Measurements from ENCODE around the gene HOXB4. TPM values are rescaled to one million over a fixed set of nuclear protein-coding genes. Genes with fewer than 3 reads are reported as not detected.

Gene HOXB4
- total and polyA plus RNA-seq, 9 donors, result 0.13 to 3.4 (median 0.87) TPM

GRCh38 chr17:48529683-48530009 is 48.5 kb downstream of the HOXB4 start:
- Histone ChIP-seq H3K27ac (no peak overlapping the region), H3K4me3 (no peak overlapping the region), H3K4me1 (ENCODE audit: insufficient read depth) (no peaks in the 10 kb centered on the region), H3K36me3 (no peaks in the 10 kb centered on the region), H3K9me3 (no peaks in the 10 kb centered on the region), H3K27me3 (no peaks in the 10 kb centered on the region)
- 72 to 92% (median 75%) methylated on average over 11 of the region's 11 CpGs for WGBS, 3 donors
- TF ChIP-seq CTCF (IDR thresholded peaks at IDR 0.05) (no peak), EP300 (IDR thresholded peaks at IDR 0.05) (no peak), POLR2A (IDR thresholded peaks at IDR 0.05) (no peak)
- intact Hi-C loops (cut with DNase I), result no loop called here
- DNase-seq, result no peak

- H3K9me3 ChIP-seq, result no peaks in the 10 kb centered on the region
- H3K4me1 ChIP-seq (ENCODE audit: insufficient read depth), result no peaks in the 10 kb centered on the region
- 71 to 85% (median 71%) methylated on average over 11 of the region's 11 CpGs for WGBS, 3 donors
- H3K36me3 ChIP-seq, result no peaks in the 10 kb centered on the region
- TF ChIP-seq CTCF (IDR thresholded peaks at IDR 0.05), result no peak
- TF ChIP-seq POLR2A (IDR thresholded peaks at IDR 0.05), result no peak
- TF ChIP-seq EP300 (IDR thresholded peaks at IDR 0.05), result no peak
- DNase-seq, result no peak
- no peaks in the 10 kb centered on the region for H3K27me3 ChIP-seq
- H3K4me3 ChIP-seq, result no peak overlapping the region
- intact Hi-C loops (cut with DNase I), result no loop called here
- H3K27ac ChIP-seq, result no peak overlapping the region
These were observed 49.0 kb downstream of the HOXB4 start for GRCh38 chr17:48528936-48529682.

- TF ChIP-seq CTCF (IDR thresholded peaks at IDR 0.05) (no peak), POLR2A (IDR thresholded peaks at IDR 0.05) (no peak), EP300 (IDR thresholded peaks at IDR 0.05) (no peak)
- Histone ChIP-seq H3K4me3 (no peak overlapping the region), H3K36me3 (no peaks in the 10 kb centered on the region), H3K27me3 (no peaks in the 10 kb centered on the region), H3K4me1 (ENCODE audit: insufficient read depth) (no peaks in the 10 kb centered on the region), H3K9me3 (no peaks in the 10 kb centered on the region), H3K27ac (no peak overlapping the region)
- WGBS, 3 donors, result 45 to 64% (median 51%) methylated on average over 7 of the region's 7 CpGs
- no peak for DNase-seq
- intact Hi-C loops (cut with DNase I), result no loop called here
These were observed 49.8 kb downstream of the HOXB4 start for GRCh38 chr17:48528153-48528935.

DNA sequence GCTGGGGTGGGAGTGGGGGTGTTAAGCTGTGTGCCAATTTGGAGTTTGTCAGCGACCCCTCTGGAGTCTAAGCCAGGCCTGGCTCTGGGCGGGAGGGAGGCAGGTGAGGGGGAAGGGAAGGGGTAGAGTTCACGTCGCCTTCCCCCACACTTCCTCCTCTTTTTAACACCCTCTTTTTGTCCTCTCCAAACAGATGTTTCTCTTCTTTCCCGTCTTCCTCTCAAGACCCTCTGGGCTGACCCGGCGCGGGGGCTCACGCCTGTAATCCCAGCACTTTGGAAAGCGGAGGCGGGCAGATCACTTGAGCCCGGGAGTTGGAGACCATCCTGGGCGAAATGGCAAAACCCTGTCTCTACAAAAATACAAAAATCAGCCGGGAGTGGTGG is 50.6 kb downstream of the HOXB4 start:
- 9 to 27% (median 13%) methylated on average over 14 of the region's 14 CpGs for WGBS, 3 donors
- Histone ChIP-seq H3K36me3 (no peaks in the 10 kb centered on the region), H3K4me3 (no peak overlapping the region), H3K4me1 (ENCODE audit: insufficient read depth) (no peaks in the 10 kb centered on the region), H3K9me3 (no peaks in the 10 kb centered on the region), H3K27ac (no peak overlapping the region), H3K27me3 (no peaks in the 10 kb centered on the region)
- intact Hi-C loops (cut with DNase I), result no loop called here
- TF ChIP-seq EP300 (IDR thresholded peaks at IDR 0.05) (no peak), CTCF (IDR thresholded peaks at IDR 0.05) (no peak), POLR2A (IDR thresholded peaks at IDR 0.05) (no peak)
- no peak for DNase-seq
